ENCODE measurements around the gene KCTD19. TPM values are rescaled to one million over a fixed set of nuclear protein-coding genes. Genes with fewer than 3 reads are reported as not detected.

KCTD19 gene
- polyA plus RNA-seq, 3 donors, result 0.44 to 1.2 (median 1.0) TPM

- peak in 2 of 3 donors; percentile 47 to 71 for DNase-seq (ENCODE audit: low read depth in 3 of 3, low spot score in 2 of 3)
These were observed 80.3 kb downstream of the KCTD19 start for GRCh38 chr16:67246081-67246755.

GRCh38 chr16:67245674-67246080 is 80.9 kb downstream of the KCTD19 start:
- DNase-seq (ENCODE audit: low read depth in 3 of 3, low spot score in 2 of 3), result no peak

GRCh38 chr16:67245186-67245585 is 81.4 kb downstream of the KCTD19 start:
- no peak for DNase-seq (ENCODE audit: low read depth in 3 of 3, low spot score in 2 of 3)

- no peak for DNase-seq (ENCODE audit: low read depth in 3 of 3, low spot score in 2 of 3)
These were observed 82.0 kb downstream of the KCTD19 start for GRCh38 chr16:67244387-67245185.

- no peak for DNase-seq (ENCODE audit: low read depth in 3 of 3, low spot score in 2 of 3)
These were observed 83.1 kb downstream of the KCTD19 start for GRCh38 chr16:67243481-67243880.

- DNase-seq (ENCODE audit: low read depth in 3 of 3, low spot score in 2 of 3), result no peak
These were observed 84.3 kb downstream of the KCTD19 start for GRCh38 chr16:67242138-67242730.

- DNase-seq (ENCODE audit: low read depth in 3 of 3, low spot score in 2 of 3), result no peak
These were observed 85.3 kb downstream of the KCTD19 start for GRCh38 chr16:67241008-67241900.

GRCh38 chr16:67240506-67240905 is 86.0 kb downstream of the KCTD19 start:
- DNase-seq (ENCODE audit: low read depth in 3 of 3, low spot score in 2 of 3), result no peak

Other genes with a start within 250 kb of the KCTD19 start
- gene PHAF1, start 216.8 kb downstream of the KCTD19 start, polyA plus RNA-seq (ENCODE audit: insufficient read length in 3 of 3), result 10 to 100 TPM; 22.9 to 26.7 (median 23.1) TPM
- 1 to 10 TPM; 9.0 to 9.8 (median 9.1) TPM for gene B3GNT9, start 175.7 kb downstream of the KCTD19 start, polyA plus RNA-seq (ENCODE audit: insufficient read length in 3 of 3)
- 1 to 10 TPM; 3.5 to 4.3 (median 3.8) TPM for gene TRADD, start 166.8 kb downstream of the KCTD19 start, polyA plus RNA-seq (ENCODE audit: insufficient read length in 3 of 3)
- gene FBXL8, start 166.8 kb downstream of the KCTD19 start, polyA plus RNA-seq (ENCODE audit: insufficient read length in 3 of 3), result under 1 TPM; 0.96 to 1.00 (median 0.96) TPM
- gene HSF4, start 162.0 kb downstream of the KCTD19 start, polyA plus RNA-seq (ENCODE audit: insufficient read length in 3 of 3), result 1 to 10 TPM; 1.1 to 1.3 (median 1.2) TPM
- 1 to 10 TPM; 3.9 to 4.3 (median 4.2) TPM for gene NOL3, start 156.2 kb downstream of the KCTD19 start, polyA plus RNA-seq (ENCODE audit: insufficient read length in 3 of 3)
- gene MATCAP1, start 142.8 kb downstream of the KCTD19 start, polyA plus RNA-seq (ENCODE audit: insufficient read length in 3 of 3), result 10 to 100 TPM; 22.7 to 28.4 (median 27.3) TPM
- gene EXOC3L1, start 136.6 kb downstream of the KCTD19 start, polyA plus RNA-seq (ENCODE audit: insufficient read length in 3 of 3), result 1 to 10 TPM; 4.2 to 5.6 (median 4.3) TPM
- 10 to 100 TPM; 51.1 to 55.7 (median 53.0) TPM for gene E2F4, start 134.6 kb downstream of the KCTD19 start, polyA plus RNA-seq (ENCODE audit: insufficient read length in 3 of 3)
- gene ELMO3, start 127.6 kb downstream of the KCTD19 start, polyA plus RNA-seq (ENCODE audit: insufficient read length in 3 of 3), result 1 to 10 TPM; 4.3 to 5.5 (median 4.9) TPM
- 10 to 100 TPM; 38.1 to 43.2 (median 43.0) TPM for gene TMEM208, start 99.6 kb downstream of the KCTD19 start, polyA plus RNA-seq (ENCODE audit: insufficient read length in 3 of 3)
- 10 to 100 TPM; 32.9 to 38.9 (median 33.0) TPM for gene FHOD1, start 79.3 kb downstream of the KCTD19 start, polyA plus RNA-seq (ENCODE audit: insufficient read length in 3 of 3)
- 1 to 10 TPM; 2.4 to 3.6 (median 2.9) TPM for gene SLC9A5, start 77.8 kb downstream of the KCTD19 start, polyA plus RNA-seq (ENCODE audit: insufficient read length in 3 of 3)
- gene PLEKHG4, start 47.2 kb downstream of the KCTD19 start, polyA plus RNA-seq (ENCODE audit: insufficient read length in 3 of 3), result 10 to 100 TPM; 13.4 to 14.3 (median 13.8) TPM
- gene LRRC36, start 74 bp upstream of the KCTD19 start, polyA plus RNA-seq (ENCODE audit: insufficient read length in 3 of 3), result 1 to 10 TPM; 3.2 to 4.6 (median 3.7) TPM
- 10 to 100 TPM; 54.6 to 62.9 (median 58.7) TPM for gene TPPP3, start 66.8 kb upstream of the KCTD19 start, polyA plus RNA-seq (ENCODE audit: insufficient read length in 3 of 3)
- 1 to 10 TPM; 9.1 to 9.9 (median 9.7) TPM for gene ZDHHC1, start 89.7 kb upstream of the KCTD19 start, polyA plus RNA-seq (ENCODE audit: insufficient read length in 3 of 3)
- gene HSD11B2, start 104.4 kb upstream of the KCTD19 start, polyA plus RNA-seq (ENCODE audit: insufficient read length in 3 of 3), result 10 to 100 TPM; 44.4 to 54.9 (median 45.6) TPM
- 10 to 100 TPM; 82.9 to 99.8 (median 85.5) TPM for gene ATP6V0D1, start 154.4 kb upstream of the KCTD19 start, polyA plus RNA-seq (ENCODE audit: insufficient read length in 3 of 3)
- under 1 TPM in 1 of 3 donors, not detected in 2; 0.17 TPM for gene AGRP, start 156.8 kb upstream of the KCTD19 start, polyA plus RNA-seq (ENCODE audit: insufficient read length in 3 of 3)
- gene RIPOR1, start 202.1 kb upstream of the KCTD19 start, polyA plus RNA-seq (ENCODE audit: insufficient read length in 3 of 3), result 100 to 1,000 TPM in 2 of 3 donors, 10 to 100 TPM in 1; 93.8 to 115 (median 100) TPM
- 10 to 100 TPM; 81.5 to 87.2 (median 85.5) TPM for gene CTCF, start 235.8 kb upstream of the KCTD19 start, polyA plus RNA-seq (ENCODE audit: insufficient read length in 3 of 3)